SK-N-SH (cell line): Measurements from ENCODE around the gene FLVCR1.

ENCODE experiments used
- CTCF ChIP-seq: fragments of 200-600 bp; sonication (generic); IDR thresholded peaks from 2 replicates; pipeline ENCODE4 v1.6.1; 2017; ENCODE audit warnings: antibody characterized with exemption, mild to moderate bottlenecking, moderate library complexity
- NRF1 ChIP-seq: IDR thresholded peaks from 2 replicates; pipeline ENCODE4 v1.6.1; 2012; ENCODE audit warnings: low read depth, mild to moderate bottlenecking, low read length
- POLR2AphosphoS5 ChIP-seq: IDR thresholded peaks from 2 replicates; pipeline ENCODE4 v1.6.1; 2012; ENCODE audit warnings: low read depth, low read length
- REST ChIP-seq: IDR thresholded peaks from 2 replicates; pipeline ENCODE4 v1.6.1; 2012; ENCODE audit warnings: mild to moderate bottlenecking, low read depth, low read length, moderate library complexity
- SIN3A ChIP-seq: IDR thresholded peaks from 2 replicates; pipeline ENCODE4 v1.6.1; 2012; ENCODE audit warnings: low read depth, mild to moderate bottlenecking, low read length, moderate library complexity, borderline replicate concordance
- TAF1 ChIP-seq: IDR thresholded peaks from 2 replicates; pipeline ENCODE4 v1.6.1; 2012; ENCODE audit warnings: low read depth, mild to moderate bottlenecking, low read length, moderate library complexity, borderline replicate concordance
- TEAD4 ChIP-seq: IDR thresholded peaks from 2 replicates; pipeline ENCODE4 v1.4.0; 2012; ENCODE audit warnings: mild to moderate bottlenecking, borderline replicate concordance; ENCODE audit not compliant: insufficient read depth
- USF2 ChIP-seq: fragments of 150-350 bp; IDR thresholded peaks from 2 replicates; pipeline ENCODE4 v1.6.1; 2017; ENCODE audit warnings: antibody characterized with exemption, low read length, low read depth, borderline replicate concordance
- YY1 ChIP-seq: IDR thresholded peaks from 2 replicates; pipeline ENCODE4 v1.4.0; 2012; ENCODE audit warnings: low read depth, mild to moderate bottlenecking

GRCh38 chr1:212852105-212852688 is 5.9 kb upstream of the FLVCR1 start:
- no peak for TF ChIP-seq CTCF
- no peak for TF ChIP-seq REST
- TF ChIP-seq POLR2AphosphoS5 = no peak
- no peak for TF ChIP-seq SIN3A
- no peak for TF ChIP-seq TEAD4
- no peak for TF ChIP-seq YY1
- no peak for TF ChIP-seq TAF1
- TF ChIP-seq USF2 = no peak
- TF ChIP-seq NRF1 = no peak
